ENCODE measurements around the gene STAT3. TPM values are rescaled to one million over a fixed set of nuclear protein-coding genes. Genes with fewer than 3 reads are reported as not detected.

STAT3 gene
- total and polyA plus RNA-seq, 2 of the 13 experiments (the other 11 are each of a cell fraction or from before 2014, with no cell fraction given) = 61.8 to 62.4 TPM

DNA sequence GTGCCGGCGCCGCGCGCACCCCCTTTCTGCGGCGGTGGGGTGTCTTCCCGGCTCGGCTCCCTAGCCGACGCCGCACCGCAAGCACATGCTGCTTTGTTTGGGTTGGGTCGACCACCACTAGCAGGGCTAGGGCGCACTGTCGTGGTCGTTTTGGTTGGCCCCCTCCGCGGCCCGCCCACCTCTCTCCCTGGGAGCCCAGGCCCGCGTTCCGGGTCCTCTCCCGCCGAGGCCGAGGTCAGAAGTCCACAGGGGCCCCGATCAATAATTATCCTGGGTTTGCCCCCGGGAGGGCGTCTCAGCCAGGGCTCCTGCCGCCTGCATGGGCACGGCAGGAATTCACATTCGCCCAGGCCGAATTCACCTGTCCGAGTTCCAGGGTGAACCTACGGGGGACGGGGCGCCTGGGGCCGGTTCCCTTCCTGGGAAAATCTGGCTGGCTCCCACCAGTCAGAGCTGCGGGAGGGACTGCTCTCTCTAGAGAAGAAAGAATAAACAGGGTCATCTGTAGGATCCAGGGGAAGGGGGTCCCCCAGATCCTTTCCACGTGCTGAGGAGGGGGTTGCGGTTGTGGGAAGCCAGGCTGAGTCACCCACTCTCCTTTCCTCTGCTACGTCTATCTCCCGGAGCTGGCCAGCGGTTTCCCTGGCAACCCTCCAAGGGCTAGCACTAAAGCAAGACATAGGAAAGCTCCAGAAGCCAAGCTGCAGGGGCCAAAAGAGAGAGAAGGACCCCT, 111.5 kb downstream of the STAT3 start (continued):
- peak; percentile 35; the same call in 1 of the 2 replicates for TF ChIP-seq SNAPC4 (CRISPR knock-in tag; IDR thresholded peaks at IDR 0.05)
- no peak for TF ChIP-seq FOXA1 (IDR thresholded peaks at IDR 0.05)
- no peak for TF ChIP-seq FOXA1 (CRISPR knock-in tag; IDR thresholded peaks at IDR 0.05)
- TF ChIP-seq ZNF496 (CRISPR knock-in tag; IDR thresholded peaks at IDR 0.05; ENCODE audit: insufficient replicate concordance) = no peak
- TF ChIP-seq ZNF143 (CRISPR knock-in tag; IDR thresholded peaks at IDR 0.05) = peak; percentile 51
- TF ChIP-seq, protein P1, sequence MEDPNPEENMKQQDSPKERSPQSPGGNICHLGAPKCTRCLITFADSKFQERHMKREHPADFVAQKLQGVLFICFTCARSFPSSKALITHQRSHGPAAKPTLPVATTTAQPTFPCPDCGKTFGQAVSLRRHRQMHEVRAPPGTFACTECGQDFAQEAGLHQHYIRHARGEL (CRISPR knock-in tag; IDR thresholded peaks at IDR 0.05) = no peak; the same call in 1 of the 2 replicates
- TF ChIP-seq SNRNP70 (IDR thresholded peaks at IDR 0.05; ENCODE audit: low read depth, low read length) = no peak
- TF ChIP-seq ONECUT2 (CRISPR knock-in tag; IDR thresholded peaks at IDR 0.05) = peak; percentile 98
- peak; percentile 72 for TF ChIP-seq CBFB (CRISPR knock-in tag; IDR thresholded peaks at IDR 0.05)
- TF ChIP-seq, protein P2, sequence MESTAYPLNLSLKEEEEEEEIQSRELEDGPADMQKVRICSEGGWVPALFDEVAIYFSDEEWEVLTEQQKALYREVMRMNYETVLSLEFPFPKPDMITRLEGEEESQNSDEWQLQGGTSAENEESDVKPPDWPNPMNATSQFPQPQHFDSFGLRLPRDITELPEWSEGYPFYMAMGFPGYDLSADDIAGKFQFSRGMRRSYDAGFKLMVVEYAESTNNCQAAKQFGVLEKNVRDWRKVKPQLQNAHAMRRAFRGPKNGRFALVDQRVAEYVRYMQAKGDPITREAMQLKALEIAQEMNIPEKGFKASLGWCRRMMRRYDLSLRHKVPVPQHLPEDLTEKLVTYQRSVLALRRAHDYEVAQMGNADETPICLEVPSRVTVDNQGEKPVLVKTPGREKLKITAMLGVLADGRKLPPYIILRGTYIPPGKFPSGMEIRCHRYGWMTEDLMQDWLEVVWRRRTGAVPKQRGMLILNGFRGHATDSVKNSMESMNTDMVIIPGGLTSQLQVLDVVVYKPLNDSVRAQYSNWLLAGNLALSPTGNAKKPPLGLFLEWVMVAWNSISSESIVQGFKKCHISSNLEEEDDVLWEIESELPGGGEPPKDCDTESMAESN (CRISPR knock-in tag; conservative IDR thresholded peaks at IDR 0.05) = peak; percentile 88; the same call in 1 of the 2 replicates
- TF ChIP-seq, protein P3, sequence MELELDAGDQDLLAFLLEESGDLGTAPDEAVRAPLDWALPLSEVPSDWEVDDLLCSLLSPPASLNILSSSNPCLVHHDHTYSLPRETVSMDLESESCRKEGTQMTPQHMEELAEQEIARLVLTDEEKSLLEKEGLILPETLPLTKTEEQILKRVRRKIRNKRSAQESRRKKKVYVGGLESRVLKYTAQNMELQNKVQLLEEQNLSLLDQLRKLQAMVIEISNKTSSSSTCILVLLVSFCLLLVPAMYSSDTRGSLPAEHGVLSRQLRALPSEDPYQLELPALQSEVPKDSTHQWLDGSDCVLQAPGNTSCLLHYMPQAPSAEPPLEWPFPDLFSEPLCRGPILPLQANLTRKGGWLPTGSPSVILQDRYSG (CRISPR knock-in tag; IDR thresholded peaks at IDR 0.05) = peak; percentile 64; the same call in 1 of the 2 replicates
- TF ChIP-seq CREB1 (IDR thresholded peaks at IDR 0.05) = no peak
- no peak for TF ChIP-seq CREB1 (CRISPR knock-in tag; IDR thresholded peaks at IDR 0.05)
- no peak for TF ChIP-seq ZNF17 (CRISPR knock-in tag; IDR thresholded peaks at IDR 0.05)
- peak; percentile 93; the same call in 1 of the 2 replicates for TF ChIP-seq ZNF333 (CRISPR knock-in tag; IDR thresholded peaks at IDR 0.05; ENCODE audit: borderline replicate concordance)
- TF ChIP-seq, protein P4, sequence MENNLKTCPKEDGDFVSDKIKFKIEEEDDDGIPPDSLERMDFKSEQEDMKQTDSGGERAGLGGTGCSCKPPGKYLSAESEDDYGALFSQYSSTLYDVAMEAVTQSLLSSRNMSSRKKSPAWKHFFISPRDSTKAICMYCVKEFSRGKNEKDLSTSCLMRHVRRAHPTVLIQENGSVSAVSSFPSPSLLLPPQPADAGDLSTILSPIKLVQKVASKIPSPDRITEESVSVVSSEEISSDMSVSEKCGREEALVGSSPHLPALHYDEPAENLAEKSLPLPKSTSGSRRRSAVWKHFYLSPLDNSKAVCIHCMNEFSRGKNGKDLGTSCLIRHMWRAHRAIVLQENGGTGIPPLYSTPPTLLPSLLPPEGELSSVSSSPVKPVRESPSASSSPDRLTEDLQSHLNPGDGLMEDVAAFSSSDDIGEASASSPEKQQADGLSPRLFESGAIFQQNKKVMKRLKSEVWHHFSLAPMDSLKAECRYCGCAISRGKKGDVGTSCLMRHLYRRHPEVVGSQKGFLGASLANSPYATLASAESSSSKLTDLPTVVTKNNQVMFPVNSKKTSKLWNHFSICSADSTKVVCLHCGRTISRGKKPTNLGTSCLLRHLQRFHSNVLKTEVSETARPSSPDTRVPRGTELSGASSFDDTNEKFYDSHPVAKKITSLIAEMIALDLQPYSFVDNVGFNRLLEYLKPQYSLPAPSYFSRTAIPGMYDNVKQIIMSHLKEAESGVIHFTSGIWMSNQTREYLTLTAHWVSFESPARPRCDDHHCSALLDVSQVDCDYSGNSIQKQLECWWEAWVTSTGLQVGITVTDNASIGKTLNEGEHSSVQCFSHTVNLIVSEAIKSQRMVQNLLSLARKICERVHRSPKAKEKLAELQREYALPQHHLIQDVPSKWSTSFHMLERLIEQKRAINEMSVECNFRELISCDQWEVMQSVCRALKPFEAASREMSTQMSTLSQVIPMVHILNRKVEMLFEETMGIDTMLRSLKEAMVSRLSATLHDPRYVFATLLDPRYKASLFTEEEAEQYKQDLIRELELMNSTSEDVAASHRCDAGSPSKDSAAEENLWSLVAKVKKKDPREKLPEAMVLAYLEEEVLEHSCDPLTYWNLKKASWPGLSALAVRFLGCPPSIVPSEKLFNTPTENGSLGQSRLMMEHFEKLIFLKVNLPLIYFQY (CRISPR knock-in tag; IDR thresholded peaks at IDR 0.05; ENCODE audit: borderline replicate concordance) = peak; percentile 94
- TF ChIP-seq EED (CRISPR knock-in tag; IDR thresholded peaks at IDR 0.05) = no peak
- peak; percentile 90 for TF ChIP-seq SALL1 (CRISPR knock-in tag; IDR thresholded peaks at IDR 0.05)
